ENCODE results near the gene AMBRA1. TPM values are rescaled to one million over a fixed set of nuclear protein-coding genes. Genes with fewer than 3 reads are reported as not detected.
"Not testable (repeated sequence)": the region's sequence is repeated elsewhere in the genome, so short reads cannot be mapped to it uniquely, and the experiment has no call there.

The AMBRA1 gene
- total RNA-seq, 6 donors from 2014 or later = 22.9 to 55.7 (median 33.2) TPM

DNA sequence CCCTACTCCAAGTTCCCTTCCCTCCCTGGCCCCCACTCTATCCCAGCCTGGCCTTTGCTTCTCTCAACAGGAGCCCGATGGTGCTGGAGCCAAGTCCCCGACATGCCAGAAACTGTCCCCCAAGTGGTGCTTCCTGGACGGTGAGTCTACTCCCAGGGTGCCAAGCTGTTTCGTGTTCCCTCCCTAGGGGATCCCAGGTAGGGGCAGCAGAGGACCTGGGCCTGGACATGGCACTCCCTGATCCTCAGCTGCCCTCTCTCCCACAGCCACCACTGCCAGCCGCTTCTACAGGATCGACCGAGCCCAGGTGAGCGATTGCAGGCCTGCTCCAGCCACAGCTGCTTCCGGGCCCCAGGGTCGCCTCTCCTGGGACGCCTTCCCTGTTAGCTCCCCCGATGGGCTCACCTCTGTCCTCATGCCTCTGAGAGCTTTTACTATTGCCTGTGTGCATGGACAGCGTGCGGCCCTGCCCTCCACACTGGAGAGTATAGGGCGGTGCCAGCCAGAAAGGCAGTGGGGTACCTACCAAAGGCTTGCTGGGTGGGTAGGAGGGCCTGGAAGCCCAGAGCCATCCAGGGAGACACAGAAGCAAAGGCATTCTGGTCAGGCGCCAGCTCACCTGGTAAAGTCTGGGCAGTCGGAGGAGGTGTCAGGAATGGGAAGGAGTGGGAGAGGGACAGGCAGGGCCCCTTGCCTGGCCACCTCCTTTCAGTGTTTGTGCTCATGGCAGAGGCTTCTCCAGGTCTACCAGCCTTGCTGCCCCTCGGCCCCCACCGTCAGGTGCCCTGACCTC lies 217.4 kb downstream of the AMBRA1 start:
- Histone ChIP-seq H3K27ac (no peak overlapping the region), H3K36me3 (peaks cover 6 to 70% (median 57%) of the 10 kb centered on the region in 4 donors)
- DNase-seq = no peak

DNA sequence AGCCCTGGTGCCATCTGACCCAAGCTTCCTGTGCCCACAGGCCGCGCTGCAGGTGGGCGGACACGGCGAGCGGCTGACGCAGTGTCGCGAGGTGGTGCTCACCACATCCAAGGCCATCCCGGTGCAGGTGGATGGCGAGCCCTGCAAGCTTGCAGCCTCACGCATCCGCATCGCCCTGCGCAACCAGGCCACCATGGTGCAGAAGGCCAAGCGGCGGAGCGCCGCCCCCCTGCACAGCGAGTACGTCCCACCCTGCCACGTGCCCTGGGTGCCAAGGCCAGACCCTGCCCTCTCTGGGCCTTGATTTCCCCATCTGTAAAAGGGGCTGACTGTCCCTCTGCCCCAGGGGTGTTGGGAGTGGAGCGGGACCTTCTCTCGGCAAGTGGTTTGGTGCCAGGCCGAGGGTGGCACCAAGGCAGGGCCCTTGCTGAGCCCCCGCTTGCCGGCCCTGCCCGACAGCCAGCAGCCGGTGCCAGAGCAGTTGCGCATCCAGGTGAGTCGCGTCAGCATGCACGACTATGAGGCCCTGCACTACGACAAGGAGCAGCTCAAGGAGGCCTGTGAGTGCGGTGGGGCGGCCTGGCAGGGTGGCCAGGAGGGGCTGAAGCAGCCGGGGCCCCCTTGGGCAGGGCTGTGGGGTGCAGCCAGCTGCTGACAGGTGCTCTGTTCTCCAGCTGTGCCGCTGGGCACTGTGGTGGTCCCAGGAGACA lies 218.3 kb downstream of the AMBRA1 start:
- peaks cover 9 to 17% (median 12%) of the 10 kb centered on the region in 4 donors for H3K4me1 ChIP-seq
- no peak overlapping the region for H3K4me3 ChIP-seq
- no peaks in the 10 kb centered on the region for H3K27me3 ChIP-seq
- TF ChIP-seq POLR2A (IDR thresholded peaks at IDR 0.05) (no peak), EP300 (IDR thresholded peaks at IDR 0.05) (no peak), POLR2AphosphoS5 (IDR thresholded peaks at IDR 0.05) (no peak)
- TF ChIP-seq, protein P1, sequence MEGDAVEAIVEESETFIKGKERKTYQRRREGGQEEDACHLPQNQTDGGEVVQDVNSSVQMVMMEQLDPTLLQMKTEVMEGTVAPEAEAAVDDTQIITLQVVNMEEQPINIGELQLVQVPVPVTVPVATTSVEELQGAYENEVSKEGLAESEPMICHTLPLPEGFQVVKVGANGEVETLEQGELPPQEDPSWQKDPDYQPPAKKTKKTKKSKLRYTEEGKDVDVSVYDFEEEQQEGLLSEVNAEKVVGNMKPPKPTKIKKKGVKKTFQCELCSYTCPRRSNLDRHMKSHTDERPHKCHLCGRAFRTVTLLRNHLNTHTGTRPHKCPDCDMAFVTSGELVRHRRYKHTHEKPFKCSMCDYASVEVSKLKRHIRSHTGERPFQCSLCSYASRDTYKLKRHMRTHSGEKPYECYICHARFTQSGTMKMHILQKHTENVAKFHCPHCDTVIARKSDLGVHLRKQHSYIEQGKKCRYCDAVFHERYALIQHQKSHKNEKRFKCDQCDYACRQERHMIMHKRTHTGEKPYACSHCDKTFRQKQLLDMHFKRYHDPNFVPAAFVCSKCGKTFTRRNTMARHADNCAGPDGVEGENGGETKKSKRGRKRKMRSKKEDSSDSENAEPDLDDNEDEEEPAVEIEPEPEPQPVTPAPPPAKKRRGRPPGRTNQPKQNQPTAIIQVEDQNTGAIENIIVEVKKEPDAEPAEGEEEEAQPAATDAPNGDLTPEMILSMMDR (IDR thresholded peaks at IDR 0.05) = no peak
- no peak overlapping the region for H3K27ac ChIP-seq
- DNase-seq (peak in 1 of 2 donors; percentile 80), ATAC-seq (ENCODE audit: low FRiP score in 2 of 2) (no peak)
- H3K9me3 ChIP-seq = no peaks in the 10 kb centered on the region
- WGBS, 2 donors = 98% methylated on average over 16 to 38 of the region's 38 CpGs
- peaks cover 6 to 78% (median 66%) of the 10 kb centered on the region in 4 donors for H3K36me3 ChIP-seq

More for the DNA sequence above, 217.4 kb downstream of the AMBRA1 start:
- no peaks in the 10 kb centered on the region for H3K9me3 ChIP-seq
- H3K27me3 ChIP-seq = no peaks in the 10 kb centered on the region
- H3K4me1 ChIP-seq = peaks cover 9 to 22% (median 16%) of the 10 kb centered on the region in 4 donors
- 92 to 93% methylated on average over 10 to 19 of the region's 19 CpGs for WGBS, 2 donors
- H3K4me3 ChIP-seq = no peak overlapping the region
- TF ChIP-seq EP300 (IDR thresholded peaks at IDR 0.05) (no peak), POLR2AphosphoS5 (IDR thresholded peaks at IDR 0.05) (no peak), POLR2A (IDR thresholded peaks at IDR 0.05) (no peak)
- TF ChIP-seq, protein P1 (IDR thresholded peaks at IDR 0.05) = no peak
- no peak for ATAC-seq (ENCODE audit: low FRiP score in 2 of 2)

DNA sequence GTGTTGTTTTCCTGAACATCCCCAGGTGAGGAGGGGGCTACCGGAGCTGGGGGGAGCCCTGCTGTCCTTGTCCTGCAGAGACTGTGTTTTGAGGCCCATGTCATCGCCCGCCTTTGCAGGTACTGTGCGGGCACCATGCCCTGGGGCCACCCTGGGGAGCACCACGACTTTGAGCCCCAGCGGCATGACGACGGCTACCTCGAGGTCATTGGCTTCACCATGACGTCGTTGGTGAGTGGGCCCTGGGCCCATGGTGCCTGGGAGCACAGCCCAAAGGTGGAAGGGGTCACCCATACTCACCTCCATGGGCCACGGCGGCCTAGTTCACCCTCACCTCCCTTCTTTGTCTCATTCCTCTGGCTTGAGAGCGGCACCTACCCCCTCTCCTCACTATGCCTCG lies 219.0 kb downstream of the AMBRA1 start:
- Histone ChIP-seq H3K4me1 (peaks cover 3 to 16% (median 9%) of the 10 kb centered on the region in 4 donors), H3K36me3 (peaks cover 6 to 85% (median 74%) of the 10 kb centered on the region in 4 donors), H3K27me3 (no peaks in the 10 kb centered on the region), H3K27ac (no peak overlapping the region), H3K4me3 (no peak overlapping the region), H3K9me3 (no peaks in the 10 kb centered on the region)
- DNase-seq (peak in 1 of 2 donors; percentile 57), ATAC-seq (ENCODE audit: low FRiP score in 2 of 2) (no peak)
- 85 to 91% methylated on average over 14 to 15 of the region's 15 CpGs for WGBS, 2 donors
- TF ChIP-seq, protein P1 (IDR thresholded peaks at IDR 0.05) = no peak
- TF ChIP-seq EP300 (IDR thresholded peaks at IDR 0.05) (no peak), POLR2AphosphoS5 (IDR thresholded peaks at IDR 0.05) (no peak), POLR2A (IDR thresholded peaks at IDR 0.05) (no peak)

DNA sequence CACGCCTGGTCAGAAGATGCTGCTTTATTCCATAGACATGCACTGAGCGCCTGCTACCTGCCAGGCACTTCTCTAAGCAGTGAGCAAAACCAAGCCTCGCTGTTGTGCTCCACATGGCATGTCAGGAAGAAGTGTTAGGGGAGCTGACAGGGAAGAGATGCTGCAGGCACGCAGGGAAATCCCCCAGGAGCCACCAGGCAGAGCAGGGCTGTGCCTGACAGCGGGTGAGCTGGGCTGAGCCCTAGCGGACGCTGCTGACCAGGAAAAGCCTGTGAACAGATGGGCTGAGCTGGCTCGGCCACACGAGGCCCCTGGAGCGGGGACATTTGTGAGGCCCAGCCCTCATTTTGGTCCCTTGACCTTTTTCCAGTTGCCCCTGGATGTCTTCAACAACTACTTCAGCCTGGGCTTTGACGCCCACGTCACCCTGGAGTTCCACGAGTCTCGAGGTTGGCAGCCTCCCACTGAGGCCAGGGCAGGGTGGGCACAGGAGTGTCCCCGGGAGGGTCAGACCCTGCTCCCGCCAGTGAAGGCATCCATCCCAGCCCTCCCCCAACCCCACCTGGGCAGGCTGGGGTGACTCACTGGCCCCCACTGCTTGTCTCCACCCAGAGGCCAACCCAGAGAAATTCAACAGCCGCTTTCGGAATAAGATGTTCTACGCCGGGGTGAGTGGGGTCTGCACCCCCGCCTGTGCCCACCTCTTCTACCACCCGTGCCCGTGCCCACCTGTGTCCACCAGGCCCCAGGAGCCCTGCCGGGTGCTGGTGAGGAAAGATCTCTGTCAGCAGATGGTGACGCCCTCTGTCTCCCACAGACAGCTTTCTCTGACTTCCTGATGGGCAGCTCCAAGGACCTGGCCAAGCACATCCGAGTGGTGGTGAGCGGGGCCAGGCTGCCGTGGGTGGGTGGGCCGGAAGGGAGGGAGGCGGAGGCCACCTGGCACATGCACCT lies 219.8 kb downstream of the AMBRA1 start:
- no peak overlapping the region for H3K4me3 ChIP-seq
- DNase-seq = peak in 1 of 2 donors; percentile 49
- TF ChIP-seq, protein P1 (IDR thresholded peaks at IDR 0.05) = no peak
- TF ChIP-seq POLR2A (IDR thresholded peaks at IDR 0.05) = no peak
- TF ChIP-seq POLR2AphosphoS5 (IDR thresholded peaks at IDR 0.05) = no peak
- TF ChIP-seq EP300 (IDR thresholded peaks at IDR 0.05) = no peak
- H3K36me3 ChIP-seq = peaks cover 6 to 89% (median 76%) of the 10 kb centered on the region in 4 donors
- ATAC-seq (ENCODE audit: low FRiP score in 2 of 2) = no peak
- peaks cover 0 to 14% (median 5%) of the 10 kb centered on the region in 4 donors for H3K4me1 ChIP-seq
- no peak overlapping the region for H3K27ac ChIP-seq
- whole genome bisulfite sequencing, 2 donors = 95 to 96% methylated on average over 17 to 30 of the region's 30 CpGs
- H3K27me3 ChIP-seq = no peaks in the 10 kb centered on the region
- no peaks in the 10 kb centered on the region for H3K9me3 ChIP-seq

DNA sequence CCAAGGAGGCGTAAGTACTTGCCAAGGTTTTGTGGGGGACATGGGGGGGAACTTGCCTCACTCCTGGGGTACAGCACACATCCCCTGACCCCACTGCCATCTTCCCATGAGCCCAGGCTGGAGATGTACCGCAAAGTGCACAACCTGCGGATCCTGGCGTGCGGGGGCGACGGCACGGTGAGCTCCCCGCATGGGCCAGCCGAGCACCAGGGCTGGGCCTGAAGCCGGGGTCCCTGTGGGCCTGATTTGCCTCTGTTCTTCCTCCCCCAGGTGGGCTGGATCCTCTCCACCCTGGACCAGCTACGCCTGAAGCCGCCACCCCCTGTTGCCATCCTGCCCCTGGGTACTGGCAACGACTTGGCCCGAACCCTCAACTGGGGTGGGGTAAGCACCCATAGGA lies 221.3 kb downstream of the AMBRA1 start:
- H3K27me3 ChIP-seq; H3K9me3 ChIP-seq; H3K4me3 ChIP-seq; ATAC-seq (ENCODE audit: low FRiP score in 2 of 2); H3K27ac ChIP-seq: not testable (repeated sequence)
- peak in 1 of 2 donors; percentile 45 for DNase-seq
- peaks cover 3 to 16% (median 5%) of the 10 kb centered on the region in 4 donors for H3K4me1 ChIP-seq
- H3K36me3 ChIP-seq = peaks cover 6 to 85% (median 80%) of the 10 kb centered on the region in 4 donors
- WGBS, 2 donors = 94 to 100% methylated on average over 1 to 15 of the region's 15 CpGs

Data from upper lobe of left lung (tissue), 6 donors.